GM12891 (cell line): ENCODE data around the gene CASP7.

ENCODE experiments used
- DNase-seq: peaks from one replicate; pipeline ENCODE4 v3.0.0; 2011; ENCODE audit warnings: low spot score; ENCODE audit not compliant: insufficient read length
- FAIRE-seq: peaks from 2 replicates; lab custom pipeline; 2011; peaks lifted over from hg19 to GRCh38; lab: Jason Lieb, UNC
- PAX5 ChIP-seq: IDR thresholded peaks from 2 replicates; pipeline ENCODE4 v1.6.1; 2011; ENCODE audit warnings: low read length, moderate library complexity, mild to moderate bottlenecking; ENCODE audit not compliant: insufficient read depth, severe bottlenecking
- POLR2A ChIP-seq: IDR thresholded peaks from 2 replicates; pipeline ENCODE4 v1.6.1; 2011; ENCODE audit warnings: low read depth, low read length, control low read depth
- POLR2AphosphoS5 ChIP-seq: IDR thresholded peaks from 2 replicates; pipeline ENCODE4 v1.6.1; 2011; ENCODE audit warnings: low read depth, low read length, control low read depth
- POU2F2 ChIP-seq: IDR thresholded peaks from 2 replicates; pipeline ENCODE4 v1.6.1; 2011; ENCODE audit warnings: low read depth, mild to moderate bottlenecking, control low read depth, low read length, moderate library complexity
- SPI1 ChIP-seq: IDR thresholded peaks from 2 replicates; pipeline ENCODE4 v1.6.1; 2011; ENCODE audit warnings: low read depth, low read length, control low read depth
- TAF1 ChIP-seq: IDR thresholded peaks from 2 replicates; pipeline ENCODE4 v1.6.1; 2011; ENCODE audit warnings: low read depth, low read length, control low read depth

The CASP7 gene

GRCh38 chr10:113708640-113709039 lies 28.9 kb downstream of the CASP7 start:
- TF ChIP-seq POLR2A (no peak), SPI1 (peak; percentile 61)
- no peak for FAIRE-seq
- no peak for DNase-seq

- TF ChIP-seq POLR2AphosphoS5 (no peak), SPI1 (no peak), POU2F2 (no peak), TAF1 (no peak), POLR2A (no peak), PAX5 (no peak)
- FAIRE-seq (no peak), DNase-seq (no peak)
Observed at GRCh38 chr10:113709221-113709838, 29.6 kb downstream of the CASP7 start.

GRCh38 chr10:113711142-113711541 lies 31.4 kb downstream of the CASP7 start:
- FAIRE-seq (no peak), DNase-seq (no peak)
- TF ChIP-seq POU2F2 (no peak), TAF1 (no peak), SPI1 (no peak), POLR2AphosphoS5 (no peak), PAX5 (no peak), POLR2A (no peak)

GRCh38 chr10:113712024-113712423 lies 32.3 kb downstream of the CASP7 start:
- FAIRE-seq (no peak), DNase-seq (no peak)
- no peak for TF ChIP-seq PAX5
- TF ChIP-seq SPI1: no peak

- FAIRE-seq: no peak
- DNase-seq: no peak
- TF ChIP-seq POLR2A (no peak), PAX5 (no peak), SPI1 (no peak), POLR2AphosphoS5 (no peak), TAF1 (no peak), POU2F2 (no peak)
Observed at GRCh38 chr10:113712755-113713639, 33.3 kb downstream of the CASP7 start.

GRCh38 chr10:113713640-113713982 lies 33.9 kb downstream of the CASP7 start:
- FAIRE-seq (no peak), DNase-seq (no peak)
- TF ChIP-seq POLR2A (no peak), POU2F2 (no peak), TAF1 (no peak), SPI1 (no peak), POLR2AphosphoS5 (no peak), PAX5 (no peak)

- TF ChIP-seq SPI1 (no peak), TAF1 (no peak), POU2F2 (no peak), PAX5 (no peak), POLR2A (no peak), POLR2AphosphoS5 (no peak)
Observed at GRCh38 chr10:113716109-113716910, 36.6 kb downstream of the CASP7 start.

GRCh38 chr10:113718969-113719822 lies 39.5 kb downstream of the CASP7 start:
- DNase-seq (no peak), FAIRE-seq (no peak)
- TF ChIP-seq POLR2AphosphoS5 (no peak), POLR2A (no peak), SPI1 (no peak), PAX5 (no peak), TAF1 (no peak), POU2F2 (no peak)

More at GRCh38 chr10:113716109-113716910, 36.6 kb downstream of the CASP7 start:
- no peak for DNase-seq
- FAIRE-seq: no peak
